ENCODE measurements around the gene NOLC1.

The NOLC1 gene

DNA sequence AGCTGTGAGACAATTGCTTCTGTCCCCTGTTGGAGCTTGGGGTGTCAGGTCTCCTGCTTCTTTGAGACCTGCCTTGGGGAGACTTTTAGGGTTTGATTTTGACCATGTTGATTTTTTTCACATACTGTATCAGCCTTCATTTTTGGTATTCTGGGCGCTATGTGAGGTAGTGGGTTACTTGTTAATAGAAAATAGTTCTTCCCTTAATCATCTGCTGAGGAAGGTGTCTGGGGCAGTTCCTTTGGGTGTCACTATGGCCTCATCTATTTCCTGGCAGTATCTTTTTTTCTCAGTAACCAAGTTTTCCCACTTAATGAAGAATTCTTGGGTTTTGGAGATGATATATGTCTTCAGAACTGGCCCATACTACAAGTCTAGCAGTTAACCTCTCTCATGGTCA is 4.6 kb upstream of the NOLC1 start:
- Histone ChIP-seq H3K9me3 (ENCODE audit: control insufficient read depth, low read depth, low read length) (no peaks in the 10 kb centered on the region), H3K4me3 (ENCODE audit: low read length) (no peak overlapping the region), H3K36me3 (ENCODE audit: control insufficient read depth, low read depth, low read length) (peaks cover 71% of the 10 kb centered on the region), H3K27ac (ENCODE audit: low read length) (no peak overlapping the region), H3K27me3 (ENCODE audit: control insufficient read depth, insufficient read depth, low read length) (no peaks in the 10 kb centered on the region), H3K4me1 (ENCODE audit: control insufficient read depth, low read depth, low read length) (peaks cover 7% of the 10 kb centered on the region), H3K9ac (ENCODE audit: low read length) (no peak overlapping the region)

DNA sequence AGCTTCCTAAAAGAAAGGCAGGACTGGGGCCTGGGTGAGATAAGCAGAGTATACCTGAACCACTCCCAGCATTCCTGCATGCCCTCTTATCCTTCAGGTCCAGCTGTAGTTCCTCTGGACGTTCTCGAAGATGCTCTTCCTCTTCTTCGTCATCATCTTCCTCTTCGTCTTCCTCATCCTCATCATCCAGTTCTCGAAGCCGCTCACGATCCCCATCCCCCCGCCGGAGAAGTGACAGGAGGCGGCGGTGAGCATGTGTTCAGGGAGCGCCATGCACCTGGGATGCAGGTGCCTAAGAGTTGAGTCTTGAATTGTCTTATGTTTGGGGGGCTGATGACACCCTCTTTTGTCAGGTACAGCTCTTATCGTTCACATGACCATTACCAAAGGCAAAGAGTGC is 3.9 kb upstream of the NOLC1 start:
- H3K36me3 ChIP-seq (ENCODE audit: control insufficient read depth, low read depth, low read length) = peaks cover 64% of the 10 kb centered on the region

DNA sequence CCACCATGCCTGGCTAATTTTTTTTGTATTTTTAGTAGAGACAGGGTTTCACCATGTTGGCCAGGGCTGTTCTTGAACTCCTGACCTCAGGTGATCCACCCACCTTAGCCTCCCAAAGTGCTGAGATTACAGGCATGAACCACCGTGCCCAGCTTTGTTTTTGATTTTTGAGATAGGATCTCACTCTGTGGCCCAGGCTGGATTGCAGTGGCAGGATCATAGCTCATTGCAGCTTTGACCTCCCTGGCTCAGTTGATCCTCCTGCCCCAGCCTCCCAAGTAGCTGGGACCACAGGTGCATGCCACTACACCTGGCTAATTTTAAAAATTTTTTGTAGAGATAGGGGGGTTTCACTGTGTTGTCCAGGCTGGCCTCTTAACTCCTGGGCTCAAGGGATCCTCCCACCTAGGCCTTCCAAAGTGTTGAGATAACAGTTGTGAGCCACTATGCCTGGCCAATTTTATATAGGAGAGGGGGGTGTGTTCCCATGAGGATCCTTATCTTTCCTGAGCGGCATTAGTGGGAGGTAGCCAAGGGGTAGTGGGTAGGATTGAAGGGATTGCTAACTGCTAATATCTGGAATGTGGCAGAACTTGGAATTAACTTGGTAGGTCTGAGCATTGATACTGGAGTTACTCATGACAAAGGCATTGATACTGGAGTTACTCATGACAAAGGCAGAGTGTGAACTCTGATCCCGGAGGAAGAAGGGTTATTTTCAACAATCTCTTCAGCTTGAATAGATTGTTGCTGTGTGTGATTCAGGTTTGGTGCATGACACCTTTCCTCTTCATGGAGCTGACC is 1.0 kb upstream of the NOLC1 start:
- Histone ChIP-seq H3K9ac (ENCODE audit: low read length) (peak overlapping the region; percentile 61), H3K36me3 (ENCODE audit: control insufficient read depth, low read depth, low read length) (peaks cover 56% of the 10 kb centered on the region), H3K9me3 (ENCODE audit: control insufficient read depth, low read depth, low read length) (no peaks in the 10 kb centered on the region), H3K4me3 (ENCODE audit: low read length) (peak overlapping the region; percentile 45), H3K4me1 (ENCODE audit: control insufficient read depth, low read depth, low read length) (peaks cover 11% of the 10 kb centered on the region), H3K27ac (ENCODE audit: low read length) (peak overlapping the region; percentile 81), H3K27me3 (ENCODE audit: control insufficient read depth, insufficient read depth, low read length) (no peaks in the 10 kb centered on the region)

More for the DNA sequence above, 3.9 kb upstream of the NOLC1 start:
- Histone ChIP-seq H3K27me3 (ENCODE audit: control insufficient read depth, insufficient read depth, low read length) (no peaks in the 10 kb centered on the region), H3K9ac (ENCODE audit: low read length) (no peak overlapping the region), H3K4me3 (ENCODE audit: low read length) (no peak overlapping the region), H3K4me1 (ENCODE audit: control insufficient read depth, low read depth, low read length) (peaks cover 9% of the 10 kb centered on the region), H3K9me3 (ENCODE audit: control insufficient read depth, low read depth, low read length) (no peaks in the 10 kb centered on the region), H3K27ac (ENCODE audit: low read length) (no peak overlapping the region)

DNA sequence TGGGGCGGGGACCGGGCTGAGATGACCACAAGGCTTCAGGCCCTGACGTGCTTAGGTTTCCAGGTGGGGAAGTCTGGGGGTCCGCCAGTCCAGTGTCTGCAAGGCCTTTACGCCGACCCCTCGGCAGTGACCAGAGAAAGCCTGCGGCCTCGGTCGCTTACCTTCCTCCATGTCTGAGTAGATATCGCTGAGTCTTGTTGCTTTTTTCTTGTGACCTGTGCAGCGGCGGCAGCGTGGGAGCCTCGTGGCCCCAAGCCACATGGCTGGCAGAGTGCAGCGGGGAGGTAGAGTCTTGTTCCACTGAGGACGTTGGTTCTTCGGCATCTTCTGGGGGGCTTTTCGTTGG is 329 bp downstream of the NOLC1 start:
- Histone ChIP-seq H3K36me3 (ENCODE audit: control insufficient read depth, low read depth, low read length) (peaks cover 57% of the 10 kb centered on the region), H3K9ac (ENCODE audit: low read length) (peak overlapping the region; percentile 98), H3K27ac (ENCODE audit: low read length) (peak overlapping the region; percentile 93), H3K4me3 (ENCODE audit: low read length) (peak overlapping the region; percentile 95), H3K27me3 (ENCODE audit: control insufficient read depth, insufficient read depth, low read length) (no peaks in the 10 kb centered on the region), H3K4me1 (ENCODE audit: control insufficient read depth, low read depth, low read length) (peaks cover 11% of the 10 kb centered on the region), H3K9me3 (ENCODE audit: control insufficient read depth, low read depth, low read length) (no peaks in the 10 kb centered on the region)

- Histone ChIP-seq H3K9me3 (ENCODE audit: control insufficient read depth, low read depth, low read length) (no peaks in the 10 kb centered on the region), H3K4me3 (ENCODE audit: low read length) (peak overlapping the region; percentile 95), H3K27me3 (ENCODE audit: control insufficient read depth, insufficient read depth, low read length) (no peaks in the 10 kb centered on the region), H3K27ac (ENCODE audit: low read length) (peak overlapping the region; percentile 93), H3K9ac (ENCODE audit: low read length) (peak overlapping the region; percentile 98), H3K4me1 (ENCODE audit: control insufficient read depth, low read depth, low read length) (peaks cover 11% of the 10 kb centered on the region), H3K36me3 (ENCODE audit: control insufficient read depth, low read depth, low read length) (peaks cover 57% of the 10 kb centered on the region)
Measured at GRCh38 chr10:102153093-102153620, 968 bp downstream of the NOLC1 start.

DNA sequence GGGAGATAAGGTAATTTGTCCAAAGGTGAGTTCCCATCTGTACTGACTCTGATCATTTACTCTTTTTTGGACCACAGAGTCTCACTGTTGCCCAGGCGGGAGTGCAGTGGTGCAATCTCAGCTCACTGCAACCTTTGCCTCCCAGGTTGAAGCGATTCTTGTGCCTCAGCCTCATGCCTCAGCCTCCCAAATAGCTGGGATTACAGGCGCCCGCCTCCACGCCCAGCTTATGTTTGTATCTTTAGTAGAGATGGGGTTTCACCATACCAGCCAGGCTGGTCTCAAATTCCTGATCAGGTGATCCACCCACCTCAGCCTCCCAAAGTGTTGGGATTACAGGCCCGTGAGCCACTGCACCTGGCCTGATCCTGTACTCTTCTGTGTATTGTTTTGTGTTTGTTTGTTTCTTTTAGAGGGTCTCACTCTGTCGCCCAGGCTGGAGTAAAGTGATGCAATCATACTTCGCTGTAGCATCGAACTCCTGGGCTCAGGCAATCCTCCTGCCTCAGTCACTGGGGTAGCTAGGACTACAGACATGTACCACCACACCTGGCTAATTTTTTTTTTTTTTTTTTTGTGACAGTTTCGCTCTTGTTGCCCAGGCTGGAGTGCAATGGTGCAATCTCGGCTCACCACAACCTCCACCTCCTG is 2.4 kb downstream of the NOLC1 start:
- Histone ChIP-seq H3K9me3 (ENCODE audit: control insufficient read depth, low read depth, low read length) (no peaks in the 10 kb centered on the region), H3K4me3 (ENCODE audit: low read length) (no peak overlapping the region), H3K27ac (ENCODE audit: low read length) (no peak overlapping the region), H3K9ac (ENCODE audit: low read length) (no peak overlapping the region), H3K4me1 (ENCODE audit: control insufficient read depth, low read depth, low read length) (peaks cover 11% of the 10 kb centered on the region), H3K36me3 (ENCODE audit: control insufficient read depth, low read depth, low read length) (peaks cover 57% of the 10 kb centered on the region), H3K27me3 (ENCODE audit: control insufficient read depth, insufficient read depth, low read length) (no peaks in the 10 kb centered on the region)

DNA sequence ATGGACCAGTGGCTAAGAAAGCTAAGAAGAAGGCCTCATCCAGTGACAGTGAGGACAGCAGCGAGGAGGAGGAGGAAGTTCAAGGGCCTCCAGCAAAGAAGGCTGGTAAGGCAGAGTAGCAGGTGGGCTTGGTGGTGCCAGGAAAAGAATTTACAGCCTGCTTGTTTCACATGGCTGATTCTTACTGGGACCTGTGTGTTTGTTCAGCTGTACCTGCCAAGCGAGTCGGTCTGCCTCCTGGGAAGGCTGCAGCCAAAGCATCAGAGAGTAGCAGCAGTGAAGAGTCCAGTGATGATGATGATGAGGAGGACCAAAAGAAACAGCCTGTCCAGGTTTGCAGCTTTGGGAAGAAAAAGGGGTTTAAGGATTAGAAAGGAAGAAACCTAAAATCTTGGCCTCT is 5.0 kb downstream of the NOLC1 start:
- H3K36me3 ChIP-seq (ENCODE audit: control insufficient read depth, low read depth, low read length) = peaks cover 74% of the 10 kb centered on the region
- no peak overlapping the region for H3K4me3 ChIP-seq (ENCODE audit: low read length)
- no peak overlapping the region for H3K27ac ChIP-seq (ENCODE audit: low read length)
- no peak overlapping the region for H3K9ac ChIP-seq (ENCODE audit: low read length)
- no peaks in the 10 kb centered on the region for H3K27me3 ChIP-seq (ENCODE audit: control insufficient read depth, insufficient read depth, low read length)
- no peaks in the 10 kb centered on the region for H3K9me3 ChIP-seq (ENCODE audit: control insufficient read depth, low read depth, low read length)
- H3K4me1 ChIP-seq (ENCODE audit: control insufficient read depth, low read depth, low read length) = peaks cover 4% of the 10 kb centered on the region

GRCh38 chr10:102159051-102159597 is 6.9 kb downstream of the NOLC1 start:
- peaks cover 89% of the 10 kb centered on the region for H3K36me3 ChIP-seq (ENCODE audit: control insufficient read depth, low read depth, low read length)
- no peaks in the 10 kb centered on the region for H3K4me1 ChIP-seq (ENCODE audit: control insufficient read depth, low read depth, low read length)
- no peak overlapping the region for H3K9ac ChIP-seq (ENCODE audit: low read length)
- no peak overlapping the region for H3K4me3 ChIP-seq (ENCODE audit: low read length)
- no peaks in the 10 kb centered on the region for H3K9me3 ChIP-seq (ENCODE audit: control insufficient read depth, low read depth, low read length)
- no peak overlapping the region for H3K27ac ChIP-seq (ENCODE audit: low read length)
- no peaks in the 10 kb centered on the region for H3K27me3 ChIP-seq (ENCODE audit: control insufficient read depth, insufficient read depth, low read length)

GRCh38 chr10:102159831-102160230 is 7.6 kb downstream of the NOLC1 start:
- Histone ChIP-seq H3K9ac (ENCODE audit: low read length) (no peak overlapping the region), H3K27ac (ENCODE audit: low read length) (no peak overlapping the region), H3K4me1 (ENCODE audit: control insufficient read depth, low read depth, low read length) (no peaks in the 10 kb centered on the region), H3K27me3 (ENCODE audit: control insufficient read depth, insufficient read depth, low read length) (no peaks in the 10 kb centered on the region), H3K9me3 (ENCODE audit: control insufficient read depth, low read depth, low read length) (no peaks in the 10 kb centered on the region), H3K4me3 (ENCODE audit: low read length) (no peak overlapping the region), H3K36me3 (ENCODE audit: control insufficient read depth, low read depth, low read length) (peaks cover 84% of the 10 kb centered on the region)

DNA sequence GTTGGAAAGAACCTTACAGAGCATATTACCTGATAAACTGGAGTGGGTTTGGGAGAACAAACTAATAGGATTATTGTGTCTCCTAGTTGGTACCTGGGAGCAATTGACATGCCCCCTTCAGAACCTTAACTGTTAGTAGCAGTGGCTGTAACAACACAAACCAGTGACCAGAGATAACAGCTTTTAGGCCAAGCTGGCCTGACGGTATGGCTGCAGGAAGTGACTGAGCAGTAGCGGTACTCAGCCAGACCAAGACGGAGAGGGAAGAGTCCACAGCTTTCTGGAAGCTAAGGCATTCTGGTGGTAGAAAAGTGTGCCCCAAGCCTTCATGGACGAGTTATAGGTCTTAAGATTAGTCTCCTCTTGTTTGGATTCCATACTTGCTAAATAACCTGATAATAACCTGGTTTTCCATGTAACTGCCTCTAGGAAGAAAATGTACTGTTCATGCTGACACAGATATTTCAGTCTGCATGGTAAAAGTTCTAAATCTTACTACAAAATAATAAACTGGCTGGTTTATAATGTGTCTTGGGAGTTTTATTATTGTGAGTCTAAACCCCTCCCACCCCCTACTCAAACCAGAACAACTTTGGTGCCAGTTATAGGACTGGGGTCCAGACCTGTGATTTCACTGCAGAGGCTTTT is 11.3 kb downstream of the NOLC1 start:
- Histone ChIP-seq H3K36me3 (ENCODE audit: control insufficient read depth, low read depth, low read length) (peaks cover 52% of the 10 kb centered on the region), H3K27ac (ENCODE audit: low read length) (no peak overlapping the region)

DNA sequence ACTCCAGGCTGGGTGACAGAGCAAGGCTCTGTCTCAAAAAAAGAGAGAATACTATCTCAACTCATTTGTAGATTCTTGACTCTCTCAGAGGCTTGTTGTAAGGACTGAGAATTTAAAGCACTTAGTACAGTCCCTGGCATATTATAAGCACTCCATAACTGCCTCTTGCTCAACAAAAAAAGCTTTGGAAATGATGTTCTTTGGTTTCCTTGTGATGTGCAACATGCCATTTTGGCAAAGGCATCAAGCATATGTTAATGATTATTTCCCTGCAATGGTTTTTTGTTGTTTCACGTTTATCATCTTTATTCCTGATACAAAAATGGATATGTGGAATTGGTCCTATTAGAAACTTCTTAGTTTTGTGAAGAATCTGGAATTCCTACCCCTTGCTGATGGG is 15.7 kb downstream of the NOLC1 start:
- H3K27ac ChIP-seq (ENCODE audit: low read length) = no peak overlapping the region
- H3K4me1 ChIP-seq (ENCODE audit: control insufficient read depth, low read depth, low read length) = no peaks in the 10 kb centered on the region
- no peak overlapping the region for H3K9ac ChIP-seq (ENCODE audit: low read length)
- H3K27me3 ChIP-seq (ENCODE audit: control insufficient read depth, insufficient read depth, low read length) = no peaks in the 10 kb centered on the region
- peaks cover 8% of the 10 kb centered on the region for H3K36me3 ChIP-seq (ENCODE audit: control insufficient read depth, low read depth, low read length)
- no peaks in the 10 kb centered on the region for H3K9me3 ChIP-seq (ENCODE audit: control insufficient read depth, low read depth, low read length)
- H3K4me3 ChIP-seq (ENCODE audit: low read length) = no peak overlapping the region

More for the DNA sequence above, 11.3 kb downstream of the NOLC1 start:
- Histone ChIP-seq H3K9me3 (ENCODE audit: control insufficient read depth, low read depth, low read length) (no peaks in the 10 kb centered on the region), H3K4me3 (ENCODE audit: low read length) (no peak overlapping the region), H3K4me1 (ENCODE audit: control insufficient read depth, low read depth, low read length) (no peaks in the 10 kb centered on the region), H3K27me3 (ENCODE audit: control insufficient read depth, insufficient read depth, low read length) (no peaks in the 10 kb centered on the region), H3K9ac (ENCODE audit: low read length) (no peak overlapping the region)

All from iPS-18a (cell line).